Activated CD4-positive, alpha-beta T cell treated with anti-CD3 and anti-CD28 coated beads for 4 hours (primary cell): Measurements from ENCODE around the gene DUSP28.

Experiments
- DNase-seq, 2 donors: peaks; one replicate each; pipeline ENCODE4 v3.0.0-alpha.2; 2020

DUSP28 gene

DNA sequence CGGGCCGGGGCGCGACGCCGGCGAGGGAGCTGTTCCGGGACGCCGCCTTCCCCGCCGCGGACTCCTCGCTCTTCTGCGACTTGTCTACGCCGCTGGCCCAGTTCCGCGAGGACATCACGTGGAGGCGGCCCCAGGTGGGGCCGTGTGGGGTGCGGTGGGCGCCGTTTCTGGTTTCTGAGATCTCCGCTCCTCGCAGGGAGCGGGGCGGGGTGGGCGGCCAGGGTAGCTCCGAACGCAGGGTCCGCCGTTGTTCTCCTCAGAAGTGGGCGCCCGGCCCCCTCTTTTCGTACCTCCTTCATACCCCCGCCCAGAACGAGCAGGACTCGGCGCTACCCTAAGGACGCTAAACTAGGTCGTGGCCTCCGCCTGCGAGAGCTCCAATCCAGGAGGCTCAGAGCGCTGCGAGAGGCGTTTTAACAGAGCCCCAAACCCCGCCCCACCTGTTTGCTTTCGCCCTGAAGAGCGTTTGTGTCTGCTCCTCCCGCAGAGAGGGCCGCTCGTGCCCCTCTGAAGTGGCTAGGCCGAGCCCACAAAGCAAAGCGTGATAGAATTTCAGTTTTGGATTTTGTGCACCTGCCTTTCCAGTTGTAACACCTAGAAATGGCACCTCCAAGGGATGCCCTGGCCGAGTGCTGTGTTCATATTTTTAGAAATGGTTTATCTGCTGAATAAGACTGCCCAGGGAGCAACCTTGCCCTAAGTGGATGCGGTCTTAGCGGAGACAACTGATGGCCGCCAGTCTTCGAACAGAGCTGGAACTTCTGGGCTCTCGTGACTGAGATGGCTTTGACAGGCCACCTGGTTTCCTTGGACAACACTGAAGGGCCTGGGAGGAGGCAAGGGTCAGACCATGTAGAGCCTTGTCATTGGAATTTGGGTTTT is 27.0 kb downstream of the DUSP28 start:
- DNase-seq: peak; percentile 54

- no peak for DNase-seq
These were observed 28.0 kb downstream of the DUSP28 start for GRCh38 chr2:240588006-240588655.

DNA sequence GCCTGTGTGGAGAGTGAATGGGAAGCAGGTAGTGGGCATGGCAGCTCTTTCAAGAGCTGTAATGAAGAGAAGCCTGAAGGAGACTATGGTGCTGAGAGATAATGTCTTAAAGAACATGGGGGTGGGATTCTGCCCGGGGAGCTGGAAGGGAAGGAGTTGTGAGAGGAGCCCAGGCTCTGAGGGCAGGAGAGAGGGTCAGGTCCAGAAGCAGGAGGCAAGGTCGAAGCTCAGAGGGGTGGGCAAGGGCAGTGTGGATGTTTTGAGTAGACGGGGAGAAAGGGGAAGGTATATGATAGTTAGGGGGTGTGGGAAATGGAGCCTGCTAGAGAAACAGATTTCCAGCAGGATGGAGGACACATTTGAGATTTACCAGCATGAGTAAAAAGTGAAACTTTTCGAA is 28.5 kb downstream of the DUSP28 start:
- DNase-seq: no peak

DNA sequence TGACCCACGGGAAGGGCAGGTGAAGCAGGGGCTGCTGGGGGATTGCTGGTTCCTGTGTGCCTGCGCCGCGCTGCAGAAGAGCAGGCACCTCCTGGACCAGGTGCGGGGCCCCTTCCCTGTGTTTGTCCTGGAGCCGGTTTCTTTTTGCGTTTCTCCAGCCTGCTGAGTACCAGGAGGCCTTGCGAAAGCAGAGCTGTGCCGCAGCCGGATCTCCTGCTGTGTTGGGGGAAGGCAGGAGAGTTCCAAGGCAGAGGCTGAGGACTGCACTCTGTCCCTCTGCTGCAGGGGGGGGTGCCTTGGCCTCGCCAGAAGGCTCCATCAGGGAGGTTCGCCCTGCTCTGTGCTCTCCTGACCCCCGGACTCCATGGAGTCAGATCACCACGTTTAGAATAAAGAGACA is 29.2 kb downstream of the DUSP28 start:
- DNase-seq: no peak

DNA sequence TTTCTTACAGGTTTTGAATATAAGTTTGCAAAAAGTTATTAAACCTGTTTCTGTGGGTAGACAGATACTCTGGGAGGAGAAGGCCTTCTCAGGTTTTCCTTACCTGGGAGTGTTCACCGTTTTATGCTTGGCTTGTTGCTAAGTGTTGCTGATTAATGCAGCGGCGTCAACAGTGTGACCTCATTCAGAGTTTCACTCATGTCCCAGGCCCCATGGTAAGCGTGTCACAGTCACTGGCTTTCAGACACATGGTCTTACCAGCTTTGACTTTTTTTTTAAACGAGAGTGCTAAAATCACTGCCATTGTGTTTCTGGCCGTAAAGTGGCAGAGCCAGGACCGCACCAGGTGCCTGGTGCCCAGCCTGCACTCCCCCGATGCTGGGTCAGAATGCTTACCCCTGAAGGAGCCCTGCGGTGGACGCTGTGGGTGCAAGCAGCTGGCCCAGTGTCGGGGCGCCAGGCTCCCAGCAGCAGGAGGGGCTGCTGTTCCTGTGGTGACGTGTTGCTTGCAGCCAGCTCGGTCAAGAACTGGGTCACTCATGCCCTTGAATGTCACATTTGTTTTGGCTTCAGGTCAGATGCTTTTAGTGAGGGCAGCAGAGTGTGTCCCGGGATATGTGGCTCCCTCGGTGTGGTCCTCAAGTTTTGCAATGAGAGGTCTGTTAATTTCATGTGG is 29.8 kb downstream of the DUSP28 start:
- DNase-seq: no peak

DNA sequence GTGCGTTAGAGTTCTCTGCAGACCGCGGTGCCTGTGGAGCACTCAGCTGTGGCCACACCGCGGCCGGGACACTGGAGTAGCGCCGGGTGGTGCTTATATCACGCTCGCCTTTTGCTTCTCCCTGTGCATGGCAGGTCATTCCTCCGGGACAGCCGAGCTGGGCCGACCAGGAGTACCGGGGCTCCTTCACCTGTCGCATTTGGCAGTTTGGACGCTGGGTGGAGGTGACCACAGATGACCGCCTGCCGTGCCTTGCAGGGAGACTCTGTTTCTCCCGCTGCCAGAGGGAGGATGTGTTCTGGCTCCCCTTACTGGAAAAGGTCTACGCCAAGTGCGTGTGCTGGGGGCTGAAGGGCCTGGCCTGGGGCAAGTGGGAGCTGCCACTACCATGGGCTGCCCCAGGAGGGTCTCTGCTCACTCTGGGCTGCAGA is 30.5 kb downstream of the DUSP28 start:
- DNase-seq: no peak

DNA sequence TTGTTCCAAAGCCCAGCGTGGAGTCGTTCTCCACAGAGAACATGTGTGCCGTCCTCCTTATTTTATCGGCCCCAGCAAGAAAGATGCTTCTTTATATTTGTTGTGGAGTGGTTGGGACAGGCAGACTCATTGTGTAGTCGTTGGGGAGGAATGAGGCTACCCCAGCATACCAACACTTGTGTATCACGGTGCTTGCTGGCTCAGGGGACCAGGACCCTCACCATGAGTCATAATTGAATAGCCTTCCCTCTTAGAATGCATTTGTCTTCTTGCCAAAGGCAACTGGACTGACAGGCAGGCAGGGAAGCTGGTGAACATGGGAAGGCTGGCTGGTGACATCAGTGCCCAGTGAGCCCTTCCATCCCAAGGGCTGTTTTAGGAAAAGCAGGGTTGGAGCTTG is 31.1 kb downstream of the DUSP28 start:
- no peak for DNase-seq

DNA sequence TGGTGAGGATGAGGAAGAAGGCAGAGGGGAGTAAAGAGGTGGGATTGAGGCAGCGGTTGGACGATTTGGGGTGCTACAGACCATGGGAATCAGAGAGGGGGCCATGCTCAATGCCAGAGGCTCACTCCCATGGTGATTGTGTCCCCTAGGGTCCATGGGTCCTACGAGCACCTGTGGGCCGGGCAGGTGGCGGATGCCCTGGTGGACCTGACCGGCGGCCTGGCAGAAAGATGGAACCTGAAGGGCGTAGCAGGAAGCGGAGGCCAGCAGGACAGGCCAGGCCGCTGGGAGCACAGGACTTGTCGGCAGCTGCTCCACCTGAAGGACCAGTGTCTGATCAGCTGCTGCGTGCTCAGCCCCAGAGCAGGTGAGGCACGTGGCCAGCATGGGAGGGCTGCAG is 31.6 kb downstream of the DUSP28 start:
- no peak for DNase-seq

GRCh38 chr2:240593026-240593702 is 33.0 kb downstream of the DUSP28 start:
- DNase-seq: no peak

DNA sequence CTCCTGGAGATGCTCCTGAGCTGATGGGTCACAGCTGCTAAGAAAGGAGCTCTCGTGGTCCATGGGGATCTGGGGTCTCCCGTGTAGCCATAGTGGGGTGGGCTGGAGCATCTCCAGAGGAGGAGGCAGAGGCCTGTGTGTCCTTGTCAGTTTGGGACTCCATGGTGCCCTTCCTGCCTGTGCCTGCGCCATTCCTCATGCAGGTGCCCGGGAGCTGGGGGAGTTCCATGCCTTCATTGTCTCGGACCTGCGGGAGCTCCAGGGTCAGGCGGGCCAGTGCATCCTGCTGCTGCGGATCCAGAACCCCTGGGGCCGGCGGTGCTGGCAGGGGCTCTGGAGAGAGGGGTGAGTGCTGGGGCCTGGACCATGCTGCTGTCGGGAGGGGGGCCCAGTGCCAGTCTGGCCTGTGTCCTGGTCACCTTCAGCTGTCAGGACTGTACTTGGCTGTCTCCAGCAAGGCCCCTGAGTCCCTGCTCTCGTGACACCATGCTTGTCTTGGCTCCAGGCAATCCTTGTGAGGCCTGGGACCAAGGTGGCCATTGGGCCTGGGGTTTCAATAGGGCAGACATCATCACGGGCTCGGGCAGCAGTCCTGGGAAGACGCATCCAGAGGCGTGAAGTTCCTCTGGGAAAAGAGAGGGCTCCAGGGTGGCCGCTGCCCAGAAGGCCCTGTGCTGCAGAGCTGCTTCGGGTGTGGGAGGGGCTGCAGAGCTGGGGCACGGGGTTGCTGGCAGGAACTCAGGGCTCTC is 33.7 kb downstream of the DUSP28 start:
- DNase-seq: no peak

- DNase-seq: no peak
These were observed 34.6 kb downstream of the DUSP28 start for GRCh38 chr2:240594511-240595380.

GRCh38 chr2:240595381-240596079 is 35.4 kb downstream of the DUSP28 start:
- peak in 1 of 2 donors; percentile 20 for DNase-seq

GRCh38 chr2:240596080-240596460 is 35.9 kb downstream of the DUSP28 start:
- DNase-seq: no peak

DNA sequence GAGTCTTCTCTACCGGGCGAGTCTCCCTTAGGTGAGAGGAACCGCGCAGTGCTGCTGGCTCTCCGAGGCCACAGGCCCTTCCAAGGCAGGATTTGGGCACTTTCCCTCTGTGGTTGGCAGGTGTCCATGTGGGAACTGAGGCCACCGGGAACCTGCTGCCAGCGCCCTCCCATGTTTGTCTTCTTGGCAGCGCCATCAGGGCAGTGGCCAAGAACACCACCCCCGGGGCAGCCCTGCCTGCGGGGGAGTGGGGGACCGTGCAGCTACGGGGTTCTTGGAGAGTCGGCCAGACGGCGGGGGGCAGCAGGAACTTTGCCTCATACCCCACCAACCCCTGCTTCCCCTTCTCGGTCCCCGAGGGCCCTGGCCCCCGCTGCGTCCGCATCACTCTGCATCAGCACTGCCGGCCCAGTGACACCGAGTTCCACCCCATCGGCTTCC is 36.4 kb downstream of the DUSP28 start:
- no peak for DNase-seq

- no peak for DNase-seq
These were observed 36.9 kb downstream of the DUSP28 start for GRCh38 chr2:240597054-240597418.

DNA sequence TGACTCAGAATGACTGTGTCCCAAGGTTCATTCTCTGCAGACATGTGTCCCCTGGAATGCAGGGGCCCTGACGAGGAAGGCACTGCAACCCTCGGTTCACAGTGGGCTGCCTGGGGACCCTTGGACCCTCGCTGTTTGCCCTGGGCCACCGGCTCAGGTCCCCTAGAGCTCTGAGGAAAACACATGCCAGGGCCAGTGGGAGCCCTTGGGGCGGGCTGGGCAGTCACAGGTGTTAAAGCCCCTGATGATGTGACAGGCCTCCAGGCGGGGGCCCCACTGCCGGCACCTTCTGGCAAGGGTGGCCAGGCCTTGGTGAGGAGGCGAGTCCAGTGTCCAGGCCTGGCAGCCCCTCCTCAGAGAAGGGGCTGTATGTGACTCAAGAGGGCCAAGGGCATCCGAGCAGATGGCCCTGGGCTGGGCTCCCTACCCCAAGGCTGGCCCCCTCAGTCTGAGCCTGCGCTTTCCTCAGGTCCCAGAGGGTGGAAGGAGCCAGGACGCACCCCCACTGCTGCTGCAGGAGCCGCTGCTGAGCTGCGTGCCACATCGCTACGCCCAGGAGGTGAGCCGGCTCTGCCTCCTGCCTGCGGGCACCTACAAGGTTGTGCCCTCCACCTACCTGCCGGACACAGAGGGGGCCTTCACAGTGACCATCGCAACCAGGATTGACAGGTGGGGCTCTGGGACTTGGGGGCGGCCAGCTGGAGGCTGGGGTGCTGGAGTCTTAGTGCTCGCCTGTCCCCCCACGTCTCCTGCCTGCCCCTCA is 37.4 kb downstream of the DUSP28 start:
- no peak for DNase-seq

DNA sequence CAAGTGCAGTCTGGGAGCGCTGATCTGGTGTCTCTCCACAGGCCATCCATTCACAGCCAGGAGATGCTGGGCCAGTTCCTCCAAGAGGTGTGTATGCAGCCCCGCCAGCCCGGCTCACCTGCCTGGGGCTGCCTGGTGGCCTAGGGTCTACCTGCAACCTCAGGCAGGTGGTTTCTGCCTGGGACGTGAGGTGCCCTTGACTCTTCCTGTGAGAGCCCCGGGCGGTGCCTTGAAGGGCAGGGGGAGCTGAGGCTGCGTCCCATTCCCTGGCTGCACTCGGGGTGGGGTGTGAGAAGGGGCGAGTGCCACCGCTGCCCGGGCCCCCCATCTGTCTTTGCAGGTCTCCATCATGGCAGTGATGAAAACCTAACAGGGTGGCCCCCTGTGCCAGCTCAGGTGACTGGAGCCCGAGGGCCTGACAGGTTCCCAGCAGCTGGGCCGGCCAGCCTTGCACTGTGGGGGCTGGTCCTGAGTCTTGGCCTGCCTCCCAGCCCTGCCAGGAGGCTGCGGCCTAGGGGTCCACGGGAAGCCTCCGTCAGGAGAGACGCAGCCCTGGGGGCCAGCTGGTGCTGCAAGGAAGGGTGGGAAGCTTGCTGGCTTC is 38.3 kb downstream of the DUSP28 start:
- no peak for DNase-seq

- DNase-seq: no peak
These were observed 39.0 kb downstream of the DUSP28 start for GRCh38 chr2:240599141-240599583.

GRCh38 chr2:240600451-240600961 is 40.3 kb downstream of the DUSP28 start:
- DNase-seq: no peak
